Measurements from ENCODE around the gene RBAK.
"Not testable (repeated sequence)": the region's sequence is repeated elsewhere in the genome, so short reads cannot be mapped to it uniquely, and the experiment has no call there.

The RBAK gene

DNA sequence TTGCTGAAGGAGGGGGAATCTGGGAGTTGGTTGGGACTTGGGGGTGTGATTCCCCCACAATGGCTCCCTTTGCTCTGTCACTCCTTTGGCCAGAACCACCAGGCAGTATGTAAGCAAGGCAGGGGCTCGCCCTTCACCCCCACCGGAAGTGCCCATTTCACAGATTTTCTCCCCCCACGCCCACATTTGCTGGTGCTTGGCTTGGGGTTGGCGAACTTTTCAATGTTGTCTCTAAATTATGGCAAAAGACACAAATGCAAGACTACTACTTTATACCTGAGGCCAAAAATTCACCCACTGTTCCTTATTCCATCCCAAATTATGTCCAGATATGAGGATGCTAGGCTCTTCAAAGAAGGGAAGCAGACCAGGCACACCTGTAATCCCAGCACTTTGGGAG lies 24.5 kb downstream of the RBAK start:
- Histone ChIP-seq H3K27ac (ENCODE audit: poor library complexity, severe bottlenecking) (no peak overlapping the region), H3K4me1 (ENCODE audit: insufficient read depth, poor library complexity, severe bottlenecking) (no peaks in the 10 kb centered on the region), H3K36me3 (ENCODE audit: low read depth) (peaks cover 19% of the 10 kb centered on the region), H3K4me3 (ENCODE audit: severe bottlenecking) (no peak overlapping the region), H3K27me3 (ENCODE audit: insufficient read depth, poor library complexity, severe bottlenecking) (no peaks in the 10 kb centered on the region), H3K9me3 (ENCODE audit: severe bottlenecking) (peaks cover 32% of the 10 kb centered on the region)
- no peak for DNase-seq (ENCODE audit: low spot score)
- TF ChIP-seq, protein P1, sequence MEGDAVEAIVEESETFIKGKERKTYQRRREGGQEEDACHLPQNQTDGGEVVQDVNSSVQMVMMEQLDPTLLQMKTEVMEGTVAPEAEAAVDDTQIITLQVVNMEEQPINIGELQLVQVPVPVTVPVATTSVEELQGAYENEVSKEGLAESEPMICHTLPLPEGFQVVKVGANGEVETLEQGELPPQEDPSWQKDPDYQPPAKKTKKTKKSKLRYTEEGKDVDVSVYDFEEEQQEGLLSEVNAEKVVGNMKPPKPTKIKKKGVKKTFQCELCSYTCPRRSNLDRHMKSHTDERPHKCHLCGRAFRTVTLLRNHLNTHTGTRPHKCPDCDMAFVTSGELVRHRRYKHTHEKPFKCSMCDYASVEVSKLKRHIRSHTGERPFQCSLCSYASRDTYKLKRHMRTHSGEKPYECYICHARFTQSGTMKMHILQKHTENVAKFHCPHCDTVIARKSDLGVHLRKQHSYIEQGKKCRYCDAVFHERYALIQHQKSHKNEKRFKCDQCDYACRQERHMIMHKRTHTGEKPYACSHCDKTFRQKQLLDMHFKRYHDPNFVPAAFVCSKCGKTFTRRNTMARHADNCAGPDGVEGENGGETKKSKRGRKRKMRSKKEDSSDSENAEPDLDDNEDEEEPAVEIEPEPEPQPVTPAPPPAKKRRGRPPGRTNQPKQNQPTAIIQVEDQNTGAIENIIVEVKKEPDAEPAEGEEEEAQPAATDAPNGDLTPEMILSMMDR (IDR thresholded peaks at IDR 0.05; ENCODE audit: poor library complexity, severe bottlenecking) = no peak
- ATAC-seq (ENCODE audit: low read depth) = no peak

DNA sequence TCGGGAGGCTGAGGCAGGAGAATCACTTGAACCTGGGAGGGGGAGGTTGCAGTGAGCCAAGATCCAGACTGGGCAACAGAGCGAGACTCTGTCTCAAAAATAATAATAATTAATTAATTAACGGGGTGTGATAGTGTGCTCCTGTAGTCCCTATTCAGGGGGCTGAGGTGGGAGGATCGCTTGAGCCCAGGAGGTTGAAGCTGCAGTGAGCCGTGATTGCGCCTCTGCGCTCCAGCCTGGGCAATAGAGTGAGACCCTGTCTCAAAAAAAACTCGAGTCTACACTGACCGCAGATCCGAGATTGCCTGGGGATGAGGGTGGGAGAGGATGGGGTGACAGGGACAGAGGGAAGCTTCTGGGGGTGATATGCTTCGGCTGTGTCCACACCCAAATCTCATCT lies 29.5 kb downstream of the RBAK start:
- H3K4me3 ChIP-seq (ENCODE audit: severe bottlenecking); H3K27ac ChIP-seq (ENCODE audit: poor library complexity, severe bottlenecking); H3K27me3 ChIP-seq (ENCODE audit: insufficient read depth, poor library complexity, severe bottlenecking); ATAC-seq (ENCODE audit: low read depth); DNase-seq (ENCODE audit: low spot score); H3K36me3 ChIP-seq (ENCODE audit: low read depth); H3K9me3 ChIP-seq (ENCODE audit: severe bottlenecking); H3K4me1 ChIP-seq (ENCODE audit: insufficient read depth, poor library complexity, severe bottlenecking): not testable (repeated sequence)

DNA sequence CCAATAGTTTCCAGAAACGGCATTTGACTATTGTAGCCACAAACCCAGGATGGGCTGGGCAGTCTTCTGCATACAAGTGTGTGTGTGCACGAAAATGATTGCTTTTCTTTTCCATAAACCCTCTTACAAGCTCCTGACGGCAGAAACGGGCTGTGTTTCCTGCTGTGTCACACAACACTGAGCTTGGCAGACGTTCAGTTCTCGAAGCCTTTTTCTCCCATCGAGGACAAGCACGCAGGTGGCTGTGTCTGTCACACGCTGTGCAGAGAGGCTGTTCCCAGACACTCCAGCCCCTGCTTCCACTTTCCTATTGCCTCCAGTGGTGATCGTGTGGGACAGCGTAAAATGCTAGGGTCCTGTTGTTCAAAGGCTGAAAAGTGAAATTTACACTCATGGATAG lies 32.1 kb downstream of the RBAK start:
- H3K4me1 ChIP-seq (ENCODE audit: insufficient read depth, poor library complexity, severe bottlenecking) = no peaks in the 10 kb centered on the region
- H3K27ac ChIP-seq (ENCODE audit: poor library complexity, severe bottlenecking) = no peak overlapping the region
- ATAC-seq (ENCODE audit: low read depth) = no peak
- H3K36me3 ChIP-seq (ENCODE audit: low read depth) = no peaks in the 10 kb centered on the region
- H3K9me3 ChIP-seq (ENCODE audit: severe bottlenecking) = no peaks in the 10 kb centered on the region
- TF ChIP-seq, protein P1 (IDR thresholded peaks at IDR 0.05; ENCODE audit: poor library complexity, severe bottlenecking) = no peak
- no peak overlapping the region for H3K4me3 ChIP-seq (ENCODE audit: severe bottlenecking)
- no peaks in the 10 kb centered on the region for H3K27me3 ChIP-seq (ENCODE audit: insufficient read depth, poor library complexity, severe bottlenecking)
- no peak for DNase-seq (ENCODE audit: low spot score)

DNA sequence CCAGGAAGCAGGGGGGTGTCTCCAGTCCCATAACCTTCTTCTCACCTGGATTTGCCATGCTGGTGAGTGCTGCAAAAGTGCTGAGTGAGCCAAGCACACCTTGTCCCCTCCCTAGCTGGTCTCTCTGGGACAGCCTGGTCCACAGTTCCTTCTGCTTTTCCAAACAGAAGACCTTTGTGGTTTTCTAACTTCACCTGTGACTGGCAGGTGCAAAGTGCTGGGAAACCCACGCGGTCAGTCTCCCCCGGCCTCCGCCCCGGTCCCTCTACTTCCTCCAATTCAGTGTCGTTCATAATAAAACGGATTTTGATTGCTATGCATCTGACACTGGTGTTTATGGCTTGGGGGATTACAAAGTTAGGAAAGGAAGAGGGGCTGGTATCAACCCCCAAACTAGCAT lies 37.1 kb downstream of the RBAK start:
- Histone ChIP-seq H3K27me3 (ENCODE audit: insufficient read depth, poor library complexity, severe bottlenecking) (no peaks in the 10 kb centered on the region), H3K27ac (ENCODE audit: poor library complexity, severe bottlenecking) (no peak overlapping the region), H3K4me3 (ENCODE audit: severe bottlenecking) (no peak overlapping the region), H3K9me3 (ENCODE audit: severe bottlenecking) (no peaks in the 10 kb centered on the region), H3K4me1 (ENCODE audit: insufficient read depth, poor library complexity, severe bottlenecking) (no peaks in the 10 kb centered on the region), H3K36me3 (ENCODE audit: low read depth) (no peaks in the 10 kb centered on the region)
- DNase-seq (ENCODE audit: low spot score) (no peak), ATAC-seq (ENCODE audit: low read depth) (no peak)
- TF ChIP-seq, protein P1 (IDR thresholded peaks at IDR 0.05; ENCODE audit: poor library complexity, severe bottlenecking) = no peak

DNA sequence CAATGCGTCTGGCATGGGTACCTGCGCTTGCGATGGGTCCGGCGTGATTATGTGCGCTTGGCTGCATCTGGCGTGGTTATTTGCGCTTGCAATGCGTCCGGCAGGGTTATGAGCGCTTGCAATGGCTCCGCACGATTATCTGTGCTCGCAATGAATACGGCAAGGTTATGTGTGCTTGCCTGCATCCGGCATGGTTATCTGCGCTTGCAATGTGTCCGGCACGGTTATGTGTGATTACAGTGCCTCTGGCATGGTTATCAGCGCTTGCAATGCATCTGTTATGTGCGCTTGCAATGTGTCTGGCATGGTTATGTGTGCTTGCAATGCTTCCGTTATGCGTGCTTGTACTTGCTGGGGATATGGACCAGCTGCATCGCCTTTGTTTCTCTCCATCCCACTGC lies 37.7 kb downstream of the RBAK start:
- no peaks in the 10 kb centered on the region for H3K9me3 ChIP-seq (ENCODE audit: severe bottlenecking)
- ATAC-seq (ENCODE audit: low read depth) = no peak
- no peak for DNase-seq (ENCODE audit: low spot score)

More for the DNA sequence above, 37.7 kb downstream of the RBAK start:
- Histone ChIP-seq H3K36me3 (ENCODE audit: low read depth) (no peaks in the 10 kb centered on the region), H3K4me3 (ENCODE audit: severe bottlenecking) (no peak overlapping the region), H3K4me1 (ENCODE audit: insufficient read depth, poor library complexity, severe bottlenecking) (no peaks in the 10 kb centered on the region), H3K27ac (ENCODE audit: poor library complexity, severe bottlenecking) (no peak overlapping the region), H3K27me3 (ENCODE audit: insufficient read depth, poor library complexity, severe bottlenecking) (no peaks in the 10 kb centered on the region)
- TF ChIP-seq, protein P1 (IDR thresholded peaks at IDR 0.05; ENCODE audit: poor library complexity, severe bottlenecking) = no peak

Data from RWPE2 (cell line).